SK-N-SH treated with all-trans-retinoic acid at 6 μM for 48 hours (cell line): ENCODE results near the gene CAPN11.
"Not testable (repeated sequence)": the region's sequence is repeated elsewhere in the genome, so short reads cannot be mapped to it uniquely, and the experiment has no call there.

ENCODE experiments used
- ATAC-seq: fragments of 200-7000 bp; cut with Tn5 transposase; 3 replicates; pipeline ENCODE4 v1.9.1; 2020; ENCODE audit warnings: mild to moderate bottlenecking, moderate library complexity
- ARNTL ChIP-seq: fragments of 450-650 bp; formaldehyde crosslinking; IDR thresholded peaks from 2 replicates; pipeline ENCODE4 v1.5.0; 2020; ENCODE audit warnings: low read depth, mild to moderate bottlenecking, moderate library complexity, borderline replicate concordance
- CSDC2 ChIP-seq: fragments of 250-450 bp; sonication (Bioruptor Pico); IDR thresholded peaks from 2 replicates; pipeline ENCODE4 v1.5.0; 2020; ENCODE audit warnings: mild to moderate bottlenecking, moderate library complexity
- ESRRG ChIP-seq: fragments of 250-450 bp; sonication (Bioruptor Pico); IDR thresholded peaks from 2 replicates; pipeline ENCODE4 v1.6.1; 2021; ENCODE audit warnings: mild to moderate bottlenecking
- GLIS3 ChIP-seq: fragments of 250-450 bp; sonication (Bioruptor Pico); IDR thresholded peaks from 2 replicates; pipeline ENCODE4 v1.5.0; 2020; ENCODE audit warnings: mild to moderate bottlenecking, moderate library complexity
- OSR1 ChIP-seq: fragments of 250-450 bp; sonication (Bioruptor Pico); IDR thresholded peaks from 2 replicates; pipeline ENCODE4 v1.8.0; 2022; ENCODE audit warnings: moderate library complexity, mild to moderate bottlenecking, inconsistent platforms
- PPARA ChIP-seq: fragments of 250-450 bp; sonication (Bioruptor Pico); IDR thresholded peaks from 2 replicates; pipeline ENCODE4 v1.5.0; 2020; ENCODE audit warnings: mild to moderate bottlenecking, borderline replicate concordance
- RARB ChIP-seq: fragments of 250-450 bp; sonication (Bioruptor Pico); IDR thresholded peaks from 2 replicates; pipeline ENCODE4 v1.8.0; 2021; ENCODE audit warnings: mild to moderate bottlenecking, moderate library complexity
- TCF4 ChIP-seq: fragments of 250-450 bp; sonication (Bioruptor Pico); IDR thresholded peaks from 2 replicates; pipeline ENCODE4 v1.8.0; 2021; ENCODE audit warnings: mild to moderate bottlenecking, moderate library complexity, borderline replicate concordance
- TOX ChIP-seq: fragments of 250-450 bp; sonication (Bioruptor Pico); IDR thresholded peaks from 2 replicates; pipeline ENCODE4 v1.8.0; 2021; ENCODE audit warnings: mild to moderate bottlenecking, moderate library complexity, borderline replicate concordance
- ZC3H10 ChIP-seq: fragments of 250-450 bp; sonication (Bioruptor Pico); IDR thresholded peaks from 2 replicates; pipeline ENCODE4 v1.5.1; 2021; ENCODE audit warnings: mild to moderate bottlenecking, moderate library complexity
- ZFP3 ChIP-seq: fragments of 250-450 bp; sonication (Bioruptor Pico); IDR thresholded peaks from 2 replicates; pipeline ENCODE4 v1.5.0; 2020; ENCODE audit warnings: mild to moderate bottlenecking, moderate library complexity
- ZFP30 ChIP-seq: fragments of 450-650 bp; formaldehyde crosslinking; IDR thresholded peaks from 2 replicates; pipeline ENCODE4 v1.5.0; 2022; ENCODE audit warnings: mild to moderate bottlenecking, moderate library complexity
- ZNF565 ChIP-seq: fragments of 450-650 bp; formaldehyde crosslinking; conservative IDR thresholded peaks from 2 replicates; pipeline ENCODE4 v1.5.0; 2020; ENCODE audit warnings: low read depth, mild to moderate bottlenecking, moderate library complexity
- ZNF70 ChIP-seq: fragments of 450-650 bp; formaldehyde crosslinking; IDR thresholded peaks from 2 replicates; pipeline ENCODE4 v1.5.0; 2020; ENCODE audit warnings: mild to moderate bottlenecking, moderate library complexity
- ZNF8 ChIP-seq: fragments of 450-650 bp; formaldehyde crosslinking; IDR thresholded peaks from 2 replicates; pipeline ENCODE4 v1.5.0; 2020; ENCODE audit warnings: mild to moderate bottlenecking, moderate library complexity
- TF ChIP-seq, protein P1 (sequence below): fragments of 250-450 bp; sonication (Bioruptor Pico); IDR thresholded peaks from 2 replicates; pipeline ENCODE4 v1.5.0; 2020; ENCODE audit warnings: mild to moderate bottlenecking, moderate library complexity
- TF ChIP-seq, protein P2 (sequence below): fragments of 250-450 bp; sonication (Bioruptor Pico); IDR thresholded peaks from 2 replicates; pipeline ENCODE4 v1.8.0; 2021; ENCODE audit warnings: low read depth, mild to moderate bottlenecking, moderate library complexity, borderline replicate concordance
- TF ChIP-seq, protein P3 (sequence below): fragments of 250-450 bp; sonication (Bioruptor Pico); IDR thresholded peaks from 2 replicates; pipeline ENCODE4 v1.5.1; 2020; ENCODE audit warnings: low read depth, mild to moderate bottlenecking, moderate library complexity
- TF ChIP-seq, protein P4 (sequence below): fragments of 250-450 bp; sonication (Bioruptor Pico); IDR thresholded peaks from 2 replicates; pipeline ENCODE4 v1.8.0; 2020; ENCODE audit warnings: mild to moderate bottlenecking, moderate library complexity, borderline replicate concordance
- TF ChIP-seq, protein P5 (sequence below): fragments of 250-450 bp; sonication (Bioruptor Pico); IDR thresholded peaks from 2 replicates; pipeline ENCODE4 v1.5.1; 2021; ENCODE audit warnings: mild to moderate bottlenecking, moderate library complexity

The CAPN11 gene

DNA sequence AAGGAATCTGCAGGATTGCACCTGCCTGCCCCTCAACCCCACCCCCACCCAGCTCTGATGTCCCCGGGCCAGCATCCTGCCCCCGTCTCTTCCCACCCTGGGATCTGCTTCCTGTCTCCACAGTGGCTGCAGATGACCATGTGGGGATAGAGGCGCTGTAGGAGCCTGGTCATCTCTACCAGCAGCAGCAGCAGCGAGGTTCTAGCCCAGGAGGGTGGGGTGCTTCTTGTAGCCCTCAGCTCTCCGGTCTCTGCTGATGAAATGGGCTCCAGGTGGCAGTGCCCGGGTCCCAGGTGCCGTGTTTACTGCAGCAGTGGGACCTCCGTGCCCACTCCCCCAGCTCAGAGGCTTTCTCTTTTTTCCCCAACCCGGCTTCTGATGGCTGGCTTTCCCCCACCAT lies 25.2 kb downstream of the CAPN11 start (continued):
- TF ChIP-seq, protein P1, sequence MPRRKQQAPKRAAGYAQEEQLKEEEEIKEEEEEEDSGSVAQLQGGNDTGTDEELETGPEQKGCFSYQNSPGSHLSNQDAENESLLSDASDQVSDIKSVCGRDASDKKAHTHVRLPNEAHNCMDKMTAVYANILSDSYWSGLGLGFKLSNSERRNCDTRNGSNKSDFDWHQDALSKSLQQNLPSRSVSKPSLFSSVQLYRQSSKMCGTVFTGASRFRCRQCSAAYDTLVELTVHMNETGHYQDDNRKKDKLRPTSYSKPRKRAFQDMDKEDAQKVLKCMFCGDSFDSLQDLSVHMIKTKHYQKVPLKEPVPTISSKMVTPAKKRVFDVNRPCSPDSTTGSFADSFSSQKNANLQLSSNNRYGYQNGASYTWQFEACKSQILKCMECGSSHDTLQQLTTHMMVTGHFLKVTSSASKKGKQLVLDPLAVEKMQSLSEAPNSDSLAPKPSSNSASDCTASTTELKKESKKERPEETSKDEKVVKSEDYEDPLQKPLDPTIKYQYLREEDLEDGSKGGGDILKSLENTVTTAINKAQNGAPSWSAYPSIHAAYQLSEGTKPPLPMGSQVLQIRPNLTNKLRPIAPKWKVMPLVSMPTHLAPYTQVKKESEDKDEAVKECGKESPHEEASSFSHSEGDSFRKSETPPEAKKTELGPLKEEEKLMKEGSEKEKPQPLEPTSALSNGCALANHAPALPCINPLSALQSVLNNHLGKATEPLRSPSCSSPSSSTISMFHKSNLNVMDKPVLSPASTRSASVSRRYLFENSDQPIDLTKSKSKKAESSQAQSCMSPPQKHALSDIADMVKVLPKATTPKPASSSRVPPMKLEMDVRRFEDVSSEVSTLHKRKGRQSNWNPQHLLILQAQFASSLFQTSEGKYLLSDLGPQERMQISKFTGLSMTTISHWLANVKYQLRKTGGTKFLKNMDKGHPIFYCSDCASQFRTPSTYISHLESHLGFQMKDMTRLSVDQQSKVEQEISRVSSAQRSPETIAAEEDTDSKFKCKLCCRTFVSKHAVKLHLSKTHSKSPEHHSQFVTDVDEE, result no peak
- TF ChIP-seq ESRRG (CRISPR knock-in tag) (no peak), ZNF8 (CRISPR knock-in tag) (no peak), GLIS3 (CRISPR knock-in tag) (no peak), ZFP30 (CRISPR knock-in tag) (no peak)

DNA sequence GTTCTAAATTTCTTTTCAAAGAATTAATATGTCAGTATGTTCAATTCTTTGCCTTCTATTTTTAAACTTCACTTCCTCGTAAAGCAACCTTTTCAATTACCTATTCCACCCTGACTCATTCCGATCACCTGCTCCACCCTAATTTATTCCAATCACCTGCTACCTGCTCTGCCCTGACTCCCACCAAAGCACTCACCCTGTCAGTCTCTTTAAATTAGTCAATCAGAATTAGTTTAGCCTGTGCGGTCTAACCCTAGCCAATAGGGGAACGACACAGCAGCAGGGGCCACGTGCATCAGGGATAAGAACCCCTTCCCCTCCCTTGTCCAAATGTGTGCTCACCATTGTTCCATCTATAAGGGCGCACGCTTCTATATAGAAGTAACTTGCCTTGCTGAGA lies 26.7 kb downstream of the CAPN11 start:
- not testable (repeated sequence) for ATAC-seq

DNA sequence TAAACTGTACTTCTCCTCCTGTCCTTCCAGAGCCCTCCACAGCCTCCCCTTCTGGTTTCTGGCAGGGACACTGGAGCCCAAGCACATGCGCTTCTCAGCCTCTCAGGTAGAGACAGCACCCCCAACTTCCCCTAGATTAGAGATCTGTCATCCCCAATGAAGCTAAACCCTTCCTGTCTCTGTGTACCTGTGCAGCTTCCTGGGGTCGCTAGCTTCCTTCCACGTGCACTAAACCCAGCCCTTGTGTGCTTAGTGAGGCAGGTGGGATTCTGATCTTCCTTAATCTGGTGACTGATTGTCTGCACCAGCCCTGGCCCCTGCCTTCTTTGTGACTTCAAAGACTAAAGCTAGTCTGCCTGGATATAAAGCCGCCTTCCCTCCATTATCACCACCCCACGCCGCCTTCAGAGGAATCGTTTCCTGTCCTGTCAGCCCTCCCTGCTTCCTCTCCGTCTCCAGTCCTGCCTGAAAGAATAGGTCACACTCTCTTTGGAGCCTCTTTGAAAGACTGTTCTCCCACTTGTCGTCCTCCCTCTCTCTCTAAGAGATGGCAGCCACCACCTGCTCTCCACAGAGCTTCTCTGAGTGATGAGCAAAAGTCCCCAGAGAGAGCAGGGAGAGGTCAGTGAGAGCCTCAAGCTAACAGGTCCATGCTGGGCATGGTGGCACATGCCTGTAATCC lies 27.5 kb downstream of the CAPN11 start:
- no peak for ATAC-seq
- TF ChIP-seq ZNF70 (CRISPR knock-in tag) (no peak), ZC3H10 (no peak), ZFP3 (CRISPR knock-in tag) (no peak), RARB (CRISPR knock-in tag) (no peak)
- TF ChIP-seq, protein P2, sequence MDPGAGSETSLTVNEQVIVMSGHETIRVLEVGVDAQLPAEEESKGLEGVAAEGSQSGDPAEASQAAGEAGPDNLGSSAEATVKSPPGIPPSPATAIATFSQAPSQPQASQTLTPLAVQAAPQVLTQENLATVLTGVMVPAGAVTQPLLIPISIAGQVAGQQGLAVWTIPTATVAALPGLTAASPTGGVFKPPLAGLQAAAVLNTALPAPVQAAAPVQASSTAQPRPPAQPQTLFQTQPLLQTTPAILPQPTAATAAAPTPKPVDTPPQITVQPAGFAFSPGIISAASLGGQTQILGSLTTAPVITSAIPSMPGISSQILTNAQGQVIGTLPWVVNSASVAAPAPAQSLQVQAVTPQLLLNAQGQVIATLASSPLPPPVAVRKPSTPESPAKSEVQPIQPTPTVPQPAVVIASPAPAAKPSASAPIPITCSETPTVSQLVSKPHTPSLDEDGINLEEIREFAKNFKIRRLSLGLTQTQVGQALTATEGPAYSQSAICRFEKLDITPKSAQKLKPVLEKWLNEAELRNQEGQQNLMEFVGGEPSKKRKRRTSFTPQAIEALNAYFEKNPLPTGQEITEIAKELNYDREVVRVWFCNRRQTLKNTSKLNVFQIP (CRISPR knock-in tag), result no peak

DNA sequence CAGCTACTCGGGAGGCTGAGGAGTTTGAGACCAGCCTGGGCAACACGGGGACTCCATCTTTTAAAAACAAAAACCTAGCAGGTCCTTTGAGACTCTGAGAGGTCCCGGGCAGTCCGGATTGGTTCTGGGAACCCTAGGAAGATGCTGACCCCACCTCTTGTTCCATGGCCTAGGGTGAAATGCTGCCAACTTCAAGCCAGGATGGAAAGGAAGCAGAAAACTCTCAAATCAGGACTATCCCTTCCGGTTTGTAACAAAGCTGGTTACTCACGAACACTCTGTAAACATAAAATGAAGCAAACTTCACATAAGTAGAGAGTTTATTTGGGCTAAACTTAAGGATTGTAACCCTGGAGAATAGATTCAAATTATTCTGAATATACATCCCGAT lies 28.0 kb downstream of the CAPN11 start:
- ATAC-seq, result no peak
- TF ChIP-seq ESRRG (CRISPR knock-in tag) (no peak), ZC3H10 (no peak)
- TF ChIP-seq, protein P3, sequence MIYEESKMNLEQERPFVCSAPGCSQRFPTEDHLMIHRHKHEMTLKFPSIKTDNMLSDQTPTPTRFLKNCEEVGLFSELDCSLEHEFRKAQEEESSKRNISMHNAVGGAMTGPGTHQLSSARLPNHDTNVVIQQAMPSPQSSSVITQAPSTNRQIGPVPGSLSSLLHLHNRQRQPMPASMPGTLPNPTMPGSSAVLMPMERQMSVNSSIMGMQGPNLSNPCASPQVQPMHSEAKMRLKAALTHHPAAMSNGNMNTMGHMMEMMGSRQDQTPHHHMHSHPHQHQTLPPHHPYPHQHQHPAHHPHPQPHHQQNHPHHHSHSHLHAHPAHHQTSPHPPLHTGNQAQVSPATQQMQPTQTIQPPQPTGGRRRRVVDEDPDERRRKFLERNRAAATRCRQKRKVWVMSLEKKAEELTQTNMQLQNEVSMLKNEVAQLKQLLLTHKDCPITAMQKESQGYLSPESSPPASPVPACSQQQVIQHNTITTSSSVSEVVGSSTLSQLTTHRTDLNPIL, result no peak

DNA sequence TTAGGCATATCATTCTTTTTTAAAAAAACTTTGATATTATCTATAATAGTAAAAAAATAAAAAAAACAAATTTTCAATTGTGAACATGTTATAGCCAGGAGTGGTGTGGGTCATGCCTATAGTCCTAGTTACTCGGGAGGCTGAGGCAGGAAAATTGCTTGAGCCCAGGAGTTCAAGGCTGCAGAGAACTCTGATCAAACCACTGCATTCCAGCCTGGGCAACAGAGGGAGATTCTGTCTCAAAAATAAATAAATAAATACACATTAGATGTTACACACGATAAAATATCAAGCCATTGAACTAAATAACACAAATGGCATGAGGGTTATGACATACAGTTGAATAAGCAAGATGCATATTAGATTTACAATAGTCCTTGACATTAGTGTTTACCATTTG lies 30.2 kb downstream of the CAPN11 start:
- no peak for ATAC-seq
- TF ChIP-seq, protein P1, result no peak
- no peak for TF ChIP-seq ZFP30 (CRISPR knock-in tag)
- TF ChIP-seq, protein P4, sequence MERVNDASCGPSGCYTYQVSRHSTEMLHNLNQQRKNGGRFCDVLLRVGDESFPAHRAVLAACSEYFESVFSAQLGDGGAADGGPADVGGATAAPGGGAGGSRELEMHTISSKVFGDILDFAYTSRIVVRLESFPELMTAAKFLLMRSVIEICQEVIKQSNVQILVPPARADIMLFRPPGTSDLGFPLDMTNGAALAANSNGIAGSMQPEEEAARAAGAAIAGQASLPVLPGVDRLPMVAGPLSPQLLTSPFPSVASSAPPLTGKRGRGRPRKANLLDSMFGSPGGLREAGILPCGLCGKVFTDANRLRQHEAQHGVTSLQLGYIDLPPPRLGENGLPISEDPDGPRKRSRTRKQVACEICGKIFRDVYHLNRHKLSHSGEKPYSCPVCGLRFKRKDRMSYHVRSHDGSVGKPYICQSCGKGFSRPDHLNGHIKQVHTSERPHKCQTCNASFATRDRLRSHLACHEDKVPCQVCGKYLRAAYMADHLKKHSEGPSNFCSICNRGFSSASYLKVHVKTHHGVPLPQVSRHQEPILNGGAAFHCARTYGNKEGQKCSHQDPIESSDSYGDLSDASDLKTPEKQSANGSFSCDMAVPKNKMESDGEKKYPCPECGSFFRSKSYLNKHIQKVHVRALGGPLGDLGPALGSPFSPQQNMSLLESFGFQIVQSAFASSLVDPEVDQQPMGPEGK (CRISPR knock-in tag), result no peak
- no peak for TF ChIP-seq ZNF8 (CRISPR knock-in tag)
- TF ChIP-seq OSR1 (CRISPR knock-in tag), result no peak

DNA sequence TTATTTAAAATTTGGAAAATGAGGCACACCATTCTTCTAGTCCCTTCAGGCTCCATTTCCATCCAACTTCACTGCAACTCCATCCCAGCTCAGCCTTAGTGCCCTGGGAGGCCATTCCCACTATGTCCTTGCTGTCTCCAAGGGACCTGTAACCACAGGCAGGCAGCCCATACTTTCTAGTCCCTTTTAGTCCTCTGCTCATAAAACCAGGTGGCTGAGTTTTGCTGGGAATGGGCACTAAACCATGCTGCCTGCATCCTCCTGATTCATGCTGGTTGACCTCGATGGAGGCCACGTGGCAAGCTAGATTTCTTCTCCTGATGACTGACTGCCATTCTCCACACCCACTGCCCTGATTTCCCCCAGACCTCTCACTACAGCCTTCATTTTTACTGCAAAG lies 30.6 kb downstream of the CAPN11 start:
- ATAC-seq, result no peak
- TF ChIP-seq TCF4 (no peak), ARNTL (CRISPR knock-in tag) (no peak), ZNF70 (CRISPR knock-in tag) (no peak), PPARA (CRISPR knock-in tag) (no peak), GLIS3 (CRISPR knock-in tag) (no peak), OSR1 (CRISPR knock-in tag) (no peak), ZNF565 (CRISPR knock-in tag) (no peak), TOX (CRISPR knock-in tag) (no peak), CSDC2 (CRISPR knock-in tag) (no peak), ZC3H10 (no peak)
- TF ChIP-seq, protein P5, sequence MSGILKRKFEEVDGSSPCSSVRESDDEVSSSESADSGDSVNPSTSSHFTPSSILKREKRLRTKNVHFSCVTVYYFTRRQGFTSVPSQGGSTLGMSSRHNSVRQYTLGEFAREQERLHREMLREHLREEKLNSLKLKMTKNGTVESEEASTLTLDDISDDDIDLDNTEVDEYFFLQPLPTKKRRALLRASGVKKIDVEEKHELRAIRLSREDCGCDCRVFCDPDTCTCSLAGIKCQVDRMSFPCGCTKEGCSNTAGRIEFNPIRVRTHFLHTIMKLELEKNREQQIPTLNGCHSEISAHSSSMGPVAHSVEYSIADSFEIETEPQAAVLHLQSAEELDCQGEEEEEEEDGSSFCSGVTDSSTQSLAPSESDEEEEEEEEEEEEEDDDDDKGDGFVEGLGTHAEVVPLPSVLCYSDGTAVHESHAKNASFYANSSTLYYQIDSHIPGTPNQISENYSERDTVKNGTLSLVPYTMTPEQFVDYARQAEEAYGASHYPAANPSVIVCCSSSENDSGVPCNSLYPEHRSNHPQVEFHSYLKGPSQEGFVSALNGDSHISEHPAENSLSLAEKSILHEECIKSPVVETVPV (CRISPR knock-in tag), result no peak
